ENCODE results near the gene ATOH8. TPM values are rescaled to one million over a fixed set of nuclear protein-coding genes. Genes with fewer than 3 reads are reported as not detected.
A peak's percentile ranks its signal among the peaks of the same experiment; 100 is the strongest.

ATOH8 gene
- total RNA-seq, 2 experiments from 2014 or later, result 0.12 to 0.40 TPM

DNA sequence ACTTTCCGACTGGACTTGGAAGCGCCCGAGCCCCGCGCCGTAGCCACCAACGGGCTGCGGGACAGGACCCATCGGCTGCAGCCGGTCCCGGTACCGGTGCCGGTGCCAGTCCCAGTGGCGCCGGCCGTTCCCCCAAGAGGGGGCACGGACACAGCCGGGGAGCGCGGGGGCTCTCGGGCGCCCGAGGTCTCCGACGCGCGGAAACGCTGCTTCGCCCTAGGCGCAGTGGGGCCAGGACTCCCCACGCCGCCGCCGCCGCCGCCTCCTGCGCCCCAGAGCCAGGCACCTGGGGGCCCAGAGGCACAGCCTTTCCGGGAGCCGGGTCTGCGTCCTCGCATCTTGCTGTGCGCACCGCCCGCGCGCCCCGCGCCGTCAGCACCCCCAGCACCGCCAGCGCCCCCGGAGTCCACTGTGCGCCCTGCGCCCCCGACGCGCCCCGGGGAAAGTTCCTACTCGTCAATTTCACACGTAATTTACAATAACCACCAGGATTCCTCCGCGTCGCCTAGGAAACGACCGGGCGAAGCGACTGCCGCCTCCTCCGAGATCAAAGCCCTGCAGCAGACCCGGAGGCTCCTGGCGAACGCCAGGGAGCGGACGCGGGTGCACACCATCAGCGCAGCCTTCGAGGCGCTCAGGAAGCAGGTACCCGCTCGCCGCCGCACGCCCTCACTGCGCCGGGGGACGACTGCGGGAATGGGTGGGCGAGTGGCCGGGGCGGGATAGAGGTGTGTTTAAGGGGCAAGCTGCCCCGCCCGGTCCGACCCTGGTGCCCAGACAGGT, 713 bp downstream of the ATOH8 start:
- no peak overlapping the region for H3K27ac Mint-ChIP-seq
- ATAC-seq (peak; percentile 50), DNase-seq (peak; percentile 46)
- H3K4me1 Mint-ChIP-seq, result peaks cover 13% of the 10 kb centered on the region
- H3K36me3 Mint-ChIP-seq, result no peaks in the 10 kb centered on the region
- H3K9me3 Mint-ChIP-seq (ENCODE audit: low read depth), result no peaks in the 10 kb centered on the region
- peak overlapping the region; percentile 65 for H3K4me3 Mint-ChIP-seq
- H3K27me3 Mint-ChIP-seq, result peaks cover 70% of the 10 kb centered on the region
- CTCF ChIA-PET, result interaction anchor here (0.6 to 10.9 kb wide), 5 partner anchors 21 to 358 kb away, joined by 3 to 130 read pairs (median 6); no protein-coding TSS in a partner anchor

GRCh38 chr2:85755122-85756027, 1.6 kb downstream of the ATOH8 start:
- Mint-ChIP-seq H3K27me3 (peaks cover 68% of the 10 kb centered on the region), H3K4me1 (peaks cover 13% of the 10 kb centered on the region), H3K4me3 (peak overlapping the region; percentile 65), H3K36me3 (no peaks in the 10 kb centered on the region), H3K27ac (no peak overlapping the region), H3K9me3 (ENCODE audit: low read depth) (no peaks in the 10 kb centered on the region)
- DNase-seq, result no peak
- ATAC-seq, result peak; percentile 5
- CTCF ChIA-PET, result interaction anchor here (0.8 kb wide), 1 partner anchor 14 kb away, joined by 3 read pairs; no protein-coding TSS in a partner anchor

- no peak overlapping the region for H3K4me3 Mint-ChIP-seq
- no peak overlapping the region for H3K27ac Mint-ChIP-seq
- DNase-seq (no peak), ATAC-seq (no peak)
- H3K36me3 Mint-ChIP-seq, result no peaks in the 10 kb centered on the region
- peaks cover 65% of the 10 kb centered on the region for H3K27me3 Mint-ChIP-seq
- CTCF ChIA-PET, result interaction anchor here (0.8 to 1.5 kb wide), 2 partner anchors 15 to 58 kb away, joined by 3 read pairs; no protein-coding TSS in a partner anchor
- H3K4me1 Mint-ChIP-seq, result peaks cover 13% of the 10 kb centered on the region
- no peaks in the 10 kb centered on the region for H3K9me3 Mint-ChIP-seq (ENCODE audit: low read depth)
These were observed 2.4 kb downstream of the ATOH8 start for GRCh38 chr2:85756195-85756594.

DNA sequence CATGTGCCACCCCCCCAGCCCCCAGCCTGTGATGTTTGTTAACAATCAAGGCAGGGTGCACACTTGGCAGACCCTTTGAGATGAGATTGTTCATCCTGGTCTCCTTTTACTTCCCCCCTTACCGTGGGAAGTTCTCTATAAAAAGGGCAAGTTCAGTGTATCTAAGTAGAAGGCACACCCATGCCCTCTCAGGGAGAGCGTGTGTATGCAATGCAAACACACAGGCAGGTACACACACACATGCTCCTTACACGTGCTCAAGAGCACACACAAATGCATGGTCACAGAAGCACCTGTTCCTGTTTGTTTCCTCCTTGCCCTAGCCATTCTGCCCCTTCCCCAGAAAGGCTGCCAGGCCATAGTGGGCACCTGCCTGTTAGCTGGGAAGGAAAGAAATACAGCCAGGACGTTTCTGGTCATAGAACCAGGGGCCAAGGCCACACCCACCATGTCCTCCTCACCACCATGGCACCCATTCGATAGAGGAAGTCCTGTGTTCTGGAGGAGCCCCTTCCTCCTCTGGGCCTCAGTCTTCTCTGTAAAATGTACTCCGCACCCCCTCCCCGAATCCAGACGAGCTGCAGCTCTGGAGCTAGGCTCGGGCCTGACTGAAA, 3.1 kb downstream of the ATOH8 start:
- H3K27me3 Mint-ChIP-seq, result peaks cover 58% of the 10 kb centered on the region
- CTCF ChIA-PET, result interaction anchor here (1.5 kb wide), 1 partner anchor 57 kb away, joined by 3 read pairs; no protein-coding TSS in a partner anchor
- H3K4me1 Mint-ChIP-seq, result peaks cover 13% of the 10 kb centered on the region
- no peak overlapping the region for H3K27ac Mint-ChIP-seq
- H3K9me3 Mint-ChIP-seq (ENCODE audit: low read depth), result no peaks in the 10 kb centered on the region
- no peak overlapping the region for H3K4me3 Mint-ChIP-seq
- DNase-seq (no peak), ATAC-seq (no peak)
- H3K36me3 Mint-ChIP-seq, result no peaks in the 10 kb centered on the region

GRCh38 chr2:85757860-85758259, 4.1 kb downstream of the ATOH8 start:
- Mint-ChIP-seq H3K27me3 (peaks cover 57% of the 10 kb centered on the region), H3K4me3 (no peak overlapping the region), H3K36me3 (no peaks in the 10 kb centered on the region), H3K27ac (no peak overlapping the region), H3K4me1 (peaks cover 13% of the 10 kb centered on the region), H3K9me3 (ENCODE audit: low read depth) (no peaks in the 10 kb centered on the region)
- ATAC-seq (no peak), DNase-seq (no peak)
- CTCF ChIA-PET, result interaction anchor here (0.8 to 1.5 kb wide), 2 partner anchors 9 to 56 kb away, joined by 3 read pairs; no protein-coding TSS in a partner anchor

DNA sequence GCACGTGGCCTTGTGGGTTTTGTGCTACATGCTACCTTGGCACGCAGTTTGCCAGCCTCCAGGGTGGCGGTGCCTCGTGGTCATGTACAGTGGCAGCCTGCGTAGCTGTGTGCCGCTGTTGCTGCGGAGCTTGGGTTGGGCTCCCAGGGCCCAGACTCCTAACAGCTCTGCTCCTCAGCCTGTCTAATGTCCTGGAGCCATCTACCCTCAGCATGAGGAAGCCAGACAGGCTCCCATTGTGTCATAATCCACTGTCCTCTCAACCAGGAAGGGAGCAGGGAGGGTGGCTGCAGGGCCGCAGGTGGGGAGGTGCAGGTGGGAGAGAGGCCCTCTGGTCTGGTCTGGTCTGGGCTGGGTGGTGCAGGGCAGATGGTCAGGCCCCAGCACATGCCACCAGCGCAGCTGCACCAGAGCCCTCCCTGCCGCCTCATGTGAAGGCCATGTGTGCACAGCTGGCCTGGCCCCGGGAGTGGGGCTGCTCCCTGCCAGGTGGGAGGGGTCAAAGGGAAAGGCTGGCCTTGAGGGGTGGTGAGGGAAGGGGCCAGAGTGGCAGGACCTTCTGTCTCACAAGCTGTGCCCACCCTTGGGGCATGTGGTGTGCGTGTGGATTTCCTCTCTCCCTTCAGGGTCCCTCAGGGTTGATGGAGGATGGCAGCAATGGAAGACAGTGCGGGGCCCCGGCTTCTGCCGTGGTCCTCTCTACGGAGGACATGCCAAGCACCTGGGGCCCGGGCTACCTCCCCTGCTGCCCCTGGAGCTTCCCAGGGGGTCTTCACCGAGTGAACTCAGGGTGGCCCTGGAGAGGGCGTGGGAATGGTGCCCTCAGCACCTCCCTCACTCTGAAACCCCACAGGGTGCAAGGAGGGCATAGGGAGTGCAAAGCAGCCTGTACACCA, 4.8 kb downstream of the ATOH8 start:
- Mint-ChIP-seq H3K4me3 (no peak overlapping the region), H3K4me1 (peaks cover 11% of the 10 kb centered on the region), H3K27me3 (peaks cover 55% of the 10 kb centered on the region), H3K9me3 (ENCODE audit: low read depth) (no peaks in the 10 kb centered on the region), H3K27ac (no peak overlapping the region), H3K36me3 (no peaks in the 10 kb centered on the region)
- ATAC-seq, result no peak
- no peak for DNase-seq
- CTCF ChIA-PET, result interaction anchor here (0.8 to 1.6 kb wide), 3 partner anchors 9 to 55 kb away, joined by 3 to 4 read pairs (median 3); no protein-coding TSS in a partner anchor

GRCh38 chr2:85759257-85759613, 5.4 kb downstream of the ATOH8 start:
- Mint-ChIP-seq H3K27me3 (peaks cover 54% of the 10 kb centered on the region), H3K9me3 (ENCODE audit: low read depth) (no peaks in the 10 kb centered on the region), H3K36me3 (no peaks in the 10 kb centered on the region), H3K4me1 (peaks cover 11% of the 10 kb centered on the region), H3K4me3 (no peak overlapping the region), H3K27ac (no peak overlapping the region)
- ATAC-seq (no peak), DNase-seq (no peak)
- CTCF ChIA-PET, result interaction anchor here (0.9 to 1.6 kb wide), 3 partner anchors 10 to 55 kb away, joined by 3 to 4 read pairs (median 3); no protein-coding TSS in a partner anchor

- no peak overlapping the region for H3K27ac Mint-ChIP-seq
- H3K4me3 Mint-ChIP-seq, result no peak overlapping the region
- peaks cover 57% of the 10 kb centered on the region for H3K27me3 Mint-ChIP-seq
- peaks cover 2% of the 10 kb centered on the region for H3K4me1 Mint-ChIP-seq
- H3K9me3 Mint-ChIP-seq (ENCODE audit: low read depth), result no peaks in the 10 kb centered on the region
- H3K36me3 Mint-ChIP-seq, result no peaks in the 10 kb centered on the region
- ATAC-seq (no peak), DNase-seq (no peak)
- CTCF ChIA-PET, result interaction anchor here (0.9 to 2.2 kb wide), 4 partner anchors 9 to 54 kb away, joined by 3 to 13 read pairs (median 4); no protein-coding TSS in a partner anchor
These were observed 6.6 kb downstream of the ATOH8 start for GRCh38 chr2:85760371-85760770.

GRCh38 chr2:85760872-85761271, 7.1 kb downstream of the ATOH8 start:
- Mint-ChIP-seq H3K4me3 (no peak overlapping the region), H3K4me1 (no peaks in the 10 kb centered on the region), H3K27me3 (peaks cover 56% of the 10 kb centered on the region), H3K9me3 (ENCODE audit: low read depth) (no peaks in the 10 kb centered on the region), H3K27ac (no peak overlapping the region), H3K36me3 (no peaks in the 10 kb centered on the region)
- CTCF ChIA-PET, result interaction anchor here (0.6 to 2.2 kb wide), 9 partner anchors 10 to 459 kb away, joined by 3 to 13 read pairs (median 4); no protein-coding TSS in a partner anchor
- no peak for ATAC-seq
- no peak for DNase-seq

DNA sequence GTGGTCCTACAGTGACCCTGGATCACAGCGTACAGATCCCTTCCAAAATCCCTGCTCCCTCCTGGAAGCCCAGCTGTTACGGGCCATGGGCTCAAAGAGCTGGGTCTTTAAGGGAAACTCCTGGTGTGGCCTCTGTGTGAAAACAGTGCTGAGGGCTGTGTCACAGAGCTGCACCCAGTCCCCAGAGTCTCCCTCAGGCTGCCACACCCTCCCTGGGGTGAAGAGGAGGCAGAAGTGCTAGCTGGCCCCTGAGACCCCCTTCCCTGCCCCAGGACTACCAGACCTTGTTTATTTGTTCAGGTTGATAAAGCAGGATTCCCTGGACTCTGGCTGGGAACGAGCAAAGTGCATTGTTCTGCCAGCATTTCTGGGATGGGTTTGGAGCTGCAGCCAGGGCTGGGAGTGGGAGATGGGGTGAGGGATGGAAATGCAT, 7.7 kb downstream of the ATOH8 start:
- ATAC-seq (no peak), DNase-seq (no peak)
- Mint-ChIP-seq H3K4me1 (no peaks in the 10 kb centered on the region), H3K36me3 (no peaks in the 10 kb centered on the region), H3K27me3 (peaks cover 56% of the 10 kb centered on the region), H3K27ac (no peak overlapping the region), H3K4me3 (no peak overlapping the region), H3K9me3 (ENCODE audit: low read depth) (no peaks in the 10 kb centered on the region)
- CTCF ChIA-PET, result interaction anchor here (0.6 to 2.2 kb wide), 11 partner anchors 9 to 458 kb away, joined by 3 to 13 read pairs (median 4); no protein-coding TSS in a partner anchor

DNA sequence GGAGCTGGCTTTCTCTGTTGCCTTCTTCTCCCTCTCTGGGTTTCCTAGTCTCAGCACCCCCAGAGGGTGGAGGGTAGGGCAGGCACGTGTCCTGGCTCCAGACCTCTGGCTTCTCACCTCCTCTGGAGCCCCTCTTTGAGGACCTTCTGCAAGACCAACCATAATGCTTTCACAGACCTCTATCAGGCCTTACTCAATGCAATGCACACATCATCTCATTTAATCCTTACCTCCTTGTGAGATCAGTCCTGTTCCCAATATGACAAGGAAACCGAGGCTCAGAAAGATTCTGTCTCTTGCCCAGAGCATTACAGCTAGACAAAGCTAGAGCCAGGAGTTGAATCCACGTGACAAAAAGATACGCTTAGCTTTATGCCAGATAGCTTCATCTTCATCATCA, 8.2 kb downstream of the ATOH8 start:
- no peak for DNase-seq
- Mint-ChIP-seq H3K27me3 (peaks cover 56% of the 10 kb centered on the region), H3K9me3 (ENCODE audit: low read depth) (no peaks in the 10 kb centered on the region), H3K27ac (no peak overlapping the region), H3K4me3 (no peak overlapping the region), H3K4me1 (no peaks in the 10 kb centered on the region), H3K36me3 (no peaks in the 10 kb centered on the region)
- ATAC-seq, result no peak
- CTCF ChIA-PET, result interaction anchor here (1.0 to 2.2 kb wide), 7 partner anchors 9 to 125 kb away, joined by 3 to 13 read pairs (median 3); no protein-coding TSS in a partner anchor

DNA sequence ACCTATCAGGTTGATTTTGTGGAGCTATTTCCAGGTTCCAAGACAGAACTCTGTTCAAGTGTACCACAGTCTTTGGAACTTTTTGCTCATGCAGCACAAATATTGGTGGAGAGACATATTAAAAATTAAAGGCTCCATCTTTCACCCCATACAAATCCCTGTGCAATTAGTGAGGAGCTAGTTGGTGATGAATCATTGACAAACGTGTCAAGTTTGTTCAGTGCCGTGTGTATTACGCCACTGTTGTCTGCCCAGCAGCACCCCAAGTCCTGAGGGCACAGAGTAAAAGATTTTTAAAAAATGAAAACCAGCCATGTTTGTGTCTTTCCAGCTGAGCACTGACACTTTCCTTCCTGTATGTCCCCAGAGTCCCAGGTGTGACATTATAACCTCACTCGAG, 9.3 kb downstream of the ATOH8 start:
- H3K27me3 Mint-ChIP-seq, result peaks cover 53% of the 10 kb centered on the region
- no peak overlapping the region for H3K27ac Mint-ChIP-seq

More for the DNA sequence above, 9.3 kb downstream of the ATOH8 start:
- H3K4me1 Mint-ChIP-seq, result no peaks in the 10 kb centered on the region
- CTCF ChIA-PET, result interaction anchor here (0.8 to 1.5 kb wide), 3 partner anchors 34 to 41 kb away, joined by 3 to 5 read pairs (median 4); no protein-coding TSS in a partner anchor
- H3K4me3 Mint-ChIP-seq, result no peak overlapping the region
- no peaks in the 10 kb centered on the region for H3K36me3 Mint-ChIP-seq
- no peak for DNase-seq
- no peak for ATAC-seq
- no peaks in the 10 kb centered on the region for H3K9me3 Mint-ChIP-seq (ENCODE audit: low read depth)
